ENCODE data around the gene MNDA.
"Not testable (repeated sequence)": the region's sequence is repeated elsewhere in the genome, so short reads cannot be mapped to it uniquely, and the experiment has no call there.

MNDA gene

DNA sequence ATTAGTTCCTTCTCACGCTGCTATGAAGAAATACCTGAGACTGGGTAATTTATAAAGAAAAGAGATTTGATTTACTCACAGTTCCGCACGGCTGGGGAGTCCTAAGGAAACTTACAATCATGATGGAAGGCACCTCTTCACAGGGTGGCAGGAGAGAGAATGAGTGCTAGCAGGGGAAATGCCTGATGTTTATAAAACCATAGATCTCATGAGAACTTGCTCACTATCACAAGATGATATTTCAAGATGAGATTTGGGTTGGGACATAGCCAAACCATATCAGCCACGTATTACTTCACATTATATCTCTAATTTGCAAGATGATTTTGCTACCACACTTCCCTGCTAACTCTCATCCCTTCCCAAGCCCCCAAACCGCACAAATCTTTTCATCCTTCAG, 9.1 kb downstream of the MNDA start:
- DNase-seq (ENCODE audit: extremely low spot score), result no peak
- ChIA-PET POLR2A (no interaction called here), CTCF (no interaction called here)
- TF ChIP-seq CTBP1 (IDR thresholded peaks at IDR 0.05; ENCODE audit: borderline replicate concordance), result no peak
- no peak for TF ChIP-seq LEF1 (IDR thresholded peaks at IDR 0.05; ENCODE audit: borderline replicate concordance)
- TF ChIP-seq FOXK2 (IDR thresholded peaks at IDR 0.05), result no peak
- TF ChIP-seq TARDBP (IDR thresholded peaks at IDR 0.05), result no peak
- TF ChIP-seq SUZ12 (IDR thresholded peaks at IDR 0.05), result no peak
- TF ChIP-seq SP1 (IDR thresholded peaks at IDR 0.05), result no peak
- TF ChIP-seq BHLHE40 (IDR thresholded peaks at IDR 0.05; ENCODE audit: borderline replicate concordance), result no peak
- no peak for TF ChIP-seq FOXA1 (IDR thresholded peaks at IDR 0.05)
- no peak for TF ChIP-seq L3MBTL2 (conservative IDR thresholded peaks at IDR 0.05)

DNA sequence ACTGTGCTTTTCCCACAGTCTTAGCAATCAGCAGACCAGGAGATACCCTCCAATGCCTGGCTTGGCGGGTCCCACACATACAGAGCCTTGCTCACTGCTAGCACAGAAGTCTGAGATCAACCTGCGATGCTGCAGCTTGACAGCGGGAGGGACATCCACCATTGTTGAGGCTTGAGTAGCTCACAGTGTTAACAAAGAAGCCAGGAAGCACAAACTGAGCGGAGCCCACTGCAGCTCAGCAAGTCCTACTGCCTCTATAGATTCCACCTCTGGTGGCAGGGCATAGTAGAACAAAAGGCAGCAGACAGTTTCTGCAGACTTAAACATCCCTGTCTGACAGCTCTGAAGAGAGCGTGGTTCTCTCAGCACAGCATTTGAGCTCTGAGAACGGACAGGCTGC, 33.4 kb downstream of the MNDA start:
- TF ChIP-seq, protein P1, sequence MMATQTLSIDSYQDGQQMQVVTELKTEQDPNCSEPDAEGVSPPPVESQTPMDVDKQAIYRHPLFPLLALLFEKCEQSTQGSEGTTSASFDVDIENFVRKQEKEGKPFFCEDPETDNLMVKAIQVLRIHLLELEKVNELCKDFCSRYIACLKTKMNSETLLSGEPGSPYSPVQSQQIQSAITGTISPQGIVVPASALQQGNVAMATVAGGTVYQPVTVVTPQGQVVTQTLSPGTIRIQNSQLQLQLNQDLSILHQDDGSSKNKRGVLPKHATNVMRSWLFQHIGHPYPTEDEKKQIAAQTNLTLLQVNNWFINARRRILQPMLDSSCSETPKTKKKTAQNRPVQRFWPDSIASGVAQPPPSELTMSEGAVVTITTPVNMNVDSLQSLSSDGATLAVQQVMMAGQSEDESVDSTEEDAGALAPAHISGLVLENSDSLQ (IDR thresholded peaks at IDR 0.05), result no peak
- TF ChIP-seq BHLHE40 (IDR thresholded peaks at IDR 0.05; ENCODE audit: borderline replicate concordance) (no peak), FOXK2 (IDR thresholded peaks at IDR 0.05) (no peak), ZNF384 (IDR thresholded peaks at IDR 0.05) (no peak), HDGF (IDR thresholded peaks at IDR 0.05; ENCODE audit: borderline replicate concordance) (no peak), FOXM1 (IDR thresholded peaks at IDR 0.05; ENCODE audit: borderline replicate concordance) (no peak)
- DNase-seq (ENCODE audit: extremely low spot score), result no peak
- POLR2A ChIA-PET, result no interaction called here
- CTCF ChIA-PET, result no interaction called here

DNA sequence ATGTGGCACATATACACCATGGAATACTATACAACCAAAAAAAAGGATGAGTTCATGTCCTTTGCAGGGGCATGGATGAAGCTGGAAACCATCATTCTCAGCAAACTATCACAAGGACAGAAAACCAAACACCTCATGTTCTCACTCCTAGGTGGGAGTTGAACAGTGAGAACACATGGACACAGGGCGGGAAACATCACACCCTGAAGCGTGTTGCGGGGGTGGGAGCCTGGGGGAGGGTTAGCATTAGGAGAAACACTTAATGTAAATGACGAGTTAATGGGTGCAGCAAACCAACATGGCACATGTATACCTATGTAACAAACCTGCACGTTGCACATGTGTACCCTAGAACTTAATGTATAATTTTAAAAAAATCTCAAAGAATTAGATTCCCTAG, 39.3 kb downstream of the MNDA start:
- CTCF ChIA-PET; DNase-seq (ENCODE audit: extremely low spot score); POLR2A ChIA-PET: not testable (repeated sequence)

DNA sequence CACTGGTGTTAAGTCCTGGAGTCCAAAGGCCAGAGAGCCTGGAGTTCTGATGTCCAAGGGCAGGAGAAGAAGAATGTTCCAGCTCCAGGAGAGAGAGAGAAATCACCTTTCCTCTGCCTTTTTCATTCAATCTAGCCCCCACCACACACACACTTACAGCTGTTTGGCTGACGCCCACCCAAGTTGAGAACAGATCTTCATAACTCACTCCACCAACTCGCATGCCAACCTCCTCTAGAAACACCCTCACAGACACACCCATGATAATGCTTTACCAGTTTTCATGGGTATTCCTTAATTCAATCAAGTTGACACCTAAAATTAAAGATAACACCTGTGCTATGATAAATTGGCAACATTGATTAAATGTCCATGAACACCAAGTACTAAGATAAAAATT, 42.0 kb downstream of the MNDA start:
- ChIA-PET CTCF (no interaction called here), POLR2A (no interaction called here)
- TF ChIP-seq TARDBP (IDR thresholded peaks at IDR 0.05) (no peak), ARNT (IDR thresholded peaks at IDR 0.05) (no peak), ELF4 (IDR thresholded peaks at IDR 0.05) (no peak), FOXK2 (IDR thresholded peaks at IDR 0.05) (no peak), FOXM1 (IDR thresholded peaks at IDR 0.05; ENCODE audit: borderline replicate concordance) (no peak), L3MBTL2 (conservative IDR thresholded peaks at IDR 0.05) (no peak), ZNF384 (IDR thresholded peaks at IDR 0.05) (no peak), HDGF (IDR thresholded peaks at IDR 0.05; ENCODE audit: borderline replicate concordance) (no peak), NFRKB (IDR thresholded peaks at IDR 0.05) (no peak)
- no peak for DNase-seq (ENCODE audit: extremely low spot score)

DNA sequence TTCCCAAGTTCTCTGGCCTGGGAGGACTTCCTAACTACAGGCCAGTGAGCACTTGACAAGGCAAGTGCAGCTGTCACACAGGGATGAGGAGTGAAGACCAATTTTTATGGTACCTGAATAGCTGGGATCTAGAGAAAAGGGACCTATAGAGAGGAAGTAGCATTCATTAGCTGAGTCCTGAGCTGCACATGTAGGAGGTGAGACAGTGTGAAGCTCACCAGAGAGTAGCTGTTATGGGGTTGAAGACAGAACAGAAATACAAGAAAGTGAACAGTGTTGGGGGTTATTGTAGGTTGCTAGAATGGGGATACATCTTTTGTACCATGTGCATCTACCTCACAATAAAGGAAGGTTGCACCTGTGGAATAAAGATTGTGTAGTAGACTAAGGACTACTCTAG, 62.5 kb downstream of the MNDA start:
- POLR2A ChIA-PET, result no interaction called here
- TF ChIP-seq FOXM1 (IDR thresholded peaks at IDR 0.05; ENCODE audit: borderline replicate concordance), result no peak
- no peak for DNase-seq (ENCODE audit: extremely low spot score)
- CTCF ChIA-PET, result no interaction called here

DNA sequence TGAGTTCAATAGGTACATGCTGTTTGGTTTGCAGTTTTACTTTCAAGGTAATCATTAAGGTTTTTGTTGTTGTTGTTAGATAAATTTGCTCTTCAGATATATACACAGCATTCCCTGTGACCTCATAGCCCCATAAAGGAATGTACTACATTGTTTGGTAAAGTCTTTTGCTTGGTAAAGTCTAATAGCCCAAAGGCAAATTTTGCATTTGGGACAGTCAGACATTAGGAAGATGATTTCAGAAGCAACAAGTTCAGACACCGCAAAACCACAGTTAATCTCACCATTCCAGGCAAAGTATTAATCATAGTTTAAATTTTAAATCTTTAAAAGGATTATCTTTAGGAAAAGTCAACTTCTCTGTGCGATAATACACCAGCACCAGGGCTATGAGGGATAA, 67.6 kb downstream of the MNDA start:
- CTCF ChIA-PET, result no interaction called here
- no peak for TF ChIP-seq FOXK2 (IDR thresholded peaks at IDR 0.05)
- TF ChIP-seq ZNF384 (IDR thresholded peaks at IDR 0.05), result no peak
- no peak for TF ChIP-seq BHLHE40 (IDR thresholded peaks at IDR 0.05; ENCODE audit: borderline replicate concordance)
- TF ChIP-seq ARNT (IDR thresholded peaks at IDR 0.05), result no peak
- TF ChIP-seq, protein P1 (IDR thresholded peaks at IDR 0.05), result no peak
- TF ChIP-seq L3MBTL2 (conservative IDR thresholded peaks at IDR 0.05), result no peak
- TF ChIP-seq LEF1 (IDR thresholded peaks at IDR 0.05; ENCODE audit: borderline replicate concordance), result no peak
- no peak for TF ChIP-seq ELF4 (IDR thresholded peaks at IDR 0.05)
- no peak for TF ChIP-seq HDGF (IDR thresholded peaks at IDR 0.05; ENCODE audit: borderline replicate concordance)
- TF ChIP-seq SUZ12 (IDR thresholded peaks at IDR 0.05), result no peak
- TF ChIP-seq NFRKB (IDR thresholded peaks at IDR 0.05), result no peak
- no peak for TF ChIP-seq TARDBP (IDR thresholded peaks at IDR 0.05)
- no peak for TF ChIP-seq CTBP1 (IDR thresholded peaks at IDR 0.05; ENCODE audit: borderline replicate concordance)
- TF ChIP-seq FOXM1 (IDR thresholded peaks at IDR 0.05; ENCODE audit: borderline replicate concordance), result no peak
- no peak for TF ChIP-seq FOXA1 (IDR thresholded peaks at IDR 0.05)
- no peak for TF ChIP-seq SP1 (IDR thresholded peaks at IDR 0.05)
- POLR2A ChIA-PET, result no interaction called here
- DNase-seq (ENCODE audit: extremely low spot score), result no peak

Data from HEK293T (cell line).